ENCODE data around the gene ADRM1.

Gene ADRM1

DNA sequence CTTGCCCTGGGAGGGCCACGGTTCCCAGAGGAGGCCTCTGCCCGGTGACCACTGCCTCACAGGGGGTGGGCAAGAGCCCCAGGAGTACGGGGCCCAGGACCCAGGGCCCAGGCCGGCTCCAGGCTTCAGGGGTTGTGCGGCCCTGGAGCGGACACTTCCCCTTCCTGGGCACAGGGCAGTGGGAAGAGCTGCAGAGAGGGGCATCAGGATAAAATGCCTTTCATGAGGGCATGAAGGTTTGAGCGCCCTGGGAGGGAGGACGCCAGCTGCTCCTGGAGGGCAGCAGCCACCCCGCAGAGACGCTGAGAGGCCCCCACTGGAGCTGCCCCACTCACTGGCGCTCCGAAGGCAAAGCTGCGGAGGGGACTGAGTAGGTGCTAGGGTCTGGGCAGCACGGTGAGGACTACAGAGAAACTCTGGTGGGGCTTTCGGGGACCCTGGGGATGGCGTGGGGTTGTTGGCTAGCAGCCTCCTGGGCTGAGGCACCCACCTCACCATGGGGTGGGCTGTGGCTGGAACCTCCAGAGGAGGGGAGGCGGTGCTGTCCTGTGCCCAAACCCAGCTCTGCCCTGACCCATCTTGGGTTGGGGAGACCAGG is 53.9 kb downstream of the ADRM1 start:
- no peak overlapping the region for H3K27ac ChIP-seq (ENCODE audit: low read depth, low read length)
- no peaks in the 10 kb centered on the region; the same call in 1 of the 2 replicates for H3K36me3 ChIP-seq (ENCODE audit: control insufficient read depth, low read length)
- H3K79me2 ChIP-seq (ENCODE audit: control insufficient read depth, low read length), result no peaks in the 10 kb centered on the region
- no peaks in the 10 kb centered on the region for H3K9me2 ChIP-seq (replicated peaks; ENCODE audit: control insufficient read depth, low read length)
- no peak overlapping the region for H3K4me3 ChIP-seq (ENCODE audit: low read length)
- H3F3A ChIP-seq (ENCODE audit: control insufficient read depth, insufficient read depth), result no peaks in the 10 kb centered on the region
- peaks cover 17% of the 10 kb centered on the region for H3K4me1 ChIP-seq (ENCODE audit: control insufficient read depth, low read length)
- TF ChIP-seq, protein P1, sequence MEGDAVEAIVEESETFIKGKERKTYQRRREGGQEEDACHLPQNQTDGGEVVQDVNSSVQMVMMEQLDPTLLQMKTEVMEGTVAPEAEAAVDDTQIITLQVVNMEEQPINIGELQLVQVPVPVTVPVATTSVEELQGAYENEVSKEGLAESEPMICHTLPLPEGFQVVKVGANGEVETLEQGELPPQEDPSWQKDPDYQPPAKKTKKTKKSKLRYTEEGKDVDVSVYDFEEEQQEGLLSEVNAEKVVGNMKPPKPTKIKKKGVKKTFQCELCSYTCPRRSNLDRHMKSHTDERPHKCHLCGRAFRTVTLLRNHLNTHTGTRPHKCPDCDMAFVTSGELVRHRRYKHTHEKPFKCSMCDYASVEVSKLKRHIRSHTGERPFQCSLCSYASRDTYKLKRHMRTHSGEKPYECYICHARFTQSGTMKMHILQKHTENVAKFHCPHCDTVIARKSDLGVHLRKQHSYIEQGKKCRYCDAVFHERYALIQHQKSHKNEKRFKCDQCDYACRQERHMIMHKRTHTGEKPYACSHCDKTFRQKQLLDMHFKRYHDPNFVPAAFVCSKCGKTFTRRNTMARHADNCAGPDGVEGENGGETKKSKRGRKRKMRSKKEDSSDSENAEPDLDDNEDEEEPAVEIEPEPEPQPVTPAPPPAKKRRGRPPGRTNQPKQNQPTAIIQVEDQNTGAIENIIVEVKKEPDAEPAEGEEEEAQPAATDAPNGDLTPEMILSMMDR (IDR thresholded peaks at IDR 0.05; ENCODE audit: low read depth, low read length, poor library complexity, severe bottlenecking), result no peak
- TF ChIP-seq EZH2phosphoT487 (IDR thresholded peaks at IDR 0.05; ENCODE audit: borderline replicate concordance, low read length), result no peak
- H3K9me3 ChIP-seq (ENCODE audit: control insufficient read depth, insufficient read depth, low read length), result no peaks in the 10 kb centered on the region
- no peaks in the 10 kb centered on the region for H3K27me3 ChIP-seq (ENCODE audit: control insufficient read depth, low read length)
- no peaks in the 10 kb centered on the region for H4K20me1 ChIP-seq (ENCODE audit: control insufficient read depth, insufficient read depth, low read depth, low read length)
- H3K4me2 ChIP-seq (ENCODE audit: low read length), result no peak overlapping the region

DNA sequence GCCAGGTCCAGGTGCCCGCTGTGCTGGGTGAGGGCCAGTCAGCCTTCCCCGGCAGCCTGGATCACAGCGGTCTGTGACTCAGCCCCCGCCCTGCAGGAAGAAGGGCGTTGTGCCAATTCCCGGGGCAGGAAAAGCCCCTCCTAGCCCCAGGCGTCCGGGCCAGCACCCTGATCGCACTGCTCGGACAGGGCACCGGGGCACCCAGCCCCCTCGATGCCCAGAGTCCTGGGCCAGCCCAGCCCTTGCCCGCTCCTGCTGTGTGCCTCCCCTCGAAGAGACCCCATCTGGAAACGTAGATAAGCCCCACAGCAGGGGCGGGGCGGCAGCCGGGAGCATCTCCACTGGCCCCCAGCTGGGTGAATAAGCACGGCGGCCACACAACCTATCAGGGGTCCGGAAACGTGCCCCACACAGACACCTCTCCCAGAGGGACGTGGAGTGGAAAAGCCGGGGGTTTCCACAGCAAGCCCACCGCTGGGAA is 54.4 kb downstream of the ADRM1 start:
- peaks cover 17% of the 10 kb centered on the region for H3K4me1 ChIP-seq (ENCODE audit: control insufficient read depth, low read length)

DNA sequence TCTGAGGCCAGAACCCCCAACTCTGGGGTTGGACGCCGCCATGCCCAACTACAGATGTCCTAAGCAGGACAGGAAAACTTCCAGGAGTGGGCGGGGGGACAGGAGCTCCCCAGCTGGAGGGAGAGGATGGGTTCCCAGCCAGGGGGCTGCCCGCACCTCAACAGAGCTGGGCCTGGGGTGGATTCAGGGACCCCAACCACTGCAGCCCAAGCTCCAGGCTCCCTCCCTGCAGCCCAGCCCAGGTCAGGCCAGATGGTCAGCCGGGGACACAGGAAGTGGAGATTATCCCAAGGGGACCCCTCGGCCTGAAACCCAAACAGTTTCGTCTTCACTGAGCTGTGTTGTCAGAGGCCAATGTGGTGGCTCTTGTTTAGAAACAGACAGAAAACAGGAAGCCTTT is 54.9 kb downstream of the ADRM1 start:
- no peak overlapping the region for H3K4me3 ChIP-seq (ENCODE audit: low read length)
- H3K4me1 ChIP-seq (ENCODE audit: control insufficient read depth, low read length), result peaks cover 17% of the 10 kb centered on the region
- TF ChIP-seq EZH2phosphoT487 (IDR thresholded peaks at IDR 0.05; ENCODE audit: borderline replicate concordance, low read length), result no peak
- TF ChIP-seq, protein P1 (IDR thresholded peaks at IDR 0.05; ENCODE audit: low read depth, low read length, poor library complexity, severe bottlenecking), result no peak
- H3K9me2 ChIP-seq (replicated peaks; ENCODE audit: control insufficient read depth, low read length), result no peaks in the 10 kb centered on the region
- no peak overlapping the region for H3K4me2 ChIP-seq (ENCODE audit: low read length)
- no peaks in the 10 kb centered on the region for H3K79me2 ChIP-seq (ENCODE audit: control insufficient read depth, low read length)
- peaks cover 3% of the 10 kb centered on the region; the same call in 1 of the 2 replicates for H4K20me1 ChIP-seq (ENCODE audit: control insufficient read depth, insufficient read depth, low read depth, low read length)
- no peaks in the 10 kb centered on the region for H3K9me3 ChIP-seq (ENCODE audit: control insufficient read depth, insufficient read depth, low read length)
- no peaks in the 10 kb centered on the region for H3K36me3 ChIP-seq (ENCODE audit: control insufficient read depth, low read length)
- H3F3A ChIP-seq (ENCODE audit: control insufficient read depth, insufficient read depth), result no peaks in the 10 kb centered on the region
- no peaks in the 10 kb centered on the region for H3K27me3 ChIP-seq (ENCODE audit: control insufficient read depth, low read length)
- H3K27ac ChIP-seq (ENCODE audit: low read depth, low read length), result no peak overlapping the region

More for the DNA sequence above, 54.4 kb downstream of the ADRM1 start:
- no peak overlapping the region for H3K27ac ChIP-seq (ENCODE audit: low read depth, low read length)
- H4K20me1 ChIP-seq (ENCODE audit: control insufficient read depth, insufficient read depth, low read depth, low read length), result no peaks in the 10 kb centered on the region
- no peaks in the 10 kb centered on the region for H3K27me3 ChIP-seq (ENCODE audit: control insufficient read depth, low read length)
- no peaks in the 10 kb centered on the region for H3K79me2 ChIP-seq (ENCODE audit: control insufficient read depth, low read length)
- H3K36me3 ChIP-seq (ENCODE audit: control insufficient read depth, low read length), result no peaks in the 10 kb centered on the region
- no peaks in the 10 kb centered on the region for H3K9me2 ChIP-seq (replicated peaks; ENCODE audit: control insufficient read depth, low read length)
- H3K9me3 ChIP-seq (ENCODE audit: control insufficient read depth, insufficient read depth, low read length), result no peaks in the 10 kb centered on the region
- no peaks in the 10 kb centered on the region for H3F3A ChIP-seq (ENCODE audit: control insufficient read depth, insufficient read depth)
- H3K4me3 ChIP-seq (ENCODE audit: low read length), result no peak overlapping the region
- H3K4me2 ChIP-seq (ENCODE audit: low read length), result no peak overlapping the region
- TF ChIP-seq, protein P1 (IDR thresholded peaks at IDR 0.05; ENCODE audit: low read depth, low read length, poor library complexity, severe bottlenecking), result no peak
- TF ChIP-seq EZH2phosphoT487 (IDR thresholded peaks at IDR 0.05; ENCODE audit: borderline replicate concordance, low read length), result no peak

Measured in DOHH2 (cell line).